ENCODE measurements around the gene OR10H5.

OR10H5 gene

DNA sequence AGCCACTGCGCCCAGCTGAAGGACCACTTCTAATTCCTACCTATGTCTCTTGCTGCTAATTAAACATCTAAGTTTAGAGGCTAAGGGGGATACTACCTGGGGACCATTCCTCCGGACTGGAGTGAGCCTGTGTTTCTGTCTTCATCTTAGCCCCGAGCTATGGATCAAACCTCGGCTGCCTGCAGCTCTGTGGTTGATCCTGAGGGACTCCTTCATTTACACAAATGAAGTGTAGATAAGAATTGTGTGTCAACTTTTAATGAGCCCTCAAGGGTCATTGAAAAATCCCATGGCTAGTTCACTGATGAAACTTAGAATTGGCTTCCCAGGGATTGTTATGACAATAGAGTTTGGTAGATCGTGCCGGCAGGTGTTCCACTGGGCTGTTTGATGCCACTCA, 59.5 kb downstream of the OR10H5 start:
- H3K9me3 ChIP-seq (ENCODE audit: control insufficient read depth, insufficient read depth, low read depth, low read length) = peaks cover 8% of the 10 kb centered on the region; the same call in 1 of the 2 replicates
- no peak overlapping the region for H3K27ac ChIP-seq (ENCODE audit: low read depth, low read length)
- H3K36me3 ChIP-seq (ENCODE audit: control insufficient read depth, insufficient read depth, low read length) = no peaks in the 10 kb centered on the region
- peaks cover 5% of the 10 kb centered on the region for H3K27me3 ChIP-seq (ENCODE audit: control insufficient read depth, insufficient read depth, low read length)
- no peak overlapping the region for H3K4me3 ChIP-seq (ENCODE audit: low read depth, low read length)
- H3K9ac ChIP-seq (ENCODE audit: low read length) = no peak overlapping the region
- H3K4me1 ChIP-seq (ENCODE audit: control insufficient read depth, insufficient read depth, low read length) = no peaks in the 10 kb centered on the region

DNA sequence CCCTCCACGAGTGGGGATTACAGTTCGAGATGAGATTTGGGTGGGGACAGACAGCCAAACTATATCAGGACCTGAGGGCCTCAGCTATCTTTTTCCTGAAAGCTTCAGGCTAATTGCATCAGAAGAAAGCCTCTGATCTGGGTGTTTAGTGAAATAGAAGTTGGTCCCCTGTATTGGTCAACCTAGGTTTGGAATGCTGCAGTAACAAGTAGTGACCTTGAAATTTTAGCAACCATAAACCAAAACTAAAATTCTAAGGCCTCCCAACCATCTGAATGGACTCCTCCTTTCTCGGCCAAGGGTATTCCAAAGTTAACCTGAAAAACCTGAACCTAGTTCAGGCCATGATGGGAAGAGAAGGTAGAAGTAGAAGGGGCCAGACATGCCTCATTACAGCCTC, 62.9 kb downstream of the OR10H5 start:
- Histone ChIP-seq H3K27me3 (ENCODE audit: control insufficient read depth, insufficient read depth, low read length) (no peaks in the 10 kb centered on the region), H3K9ac (ENCODE audit: low read length) (no peak overlapping the region), H3K4me1 (ENCODE audit: control insufficient read depth, insufficient read depth, low read length) (no peaks in the 10 kb centered on the region), H3K4me3 (ENCODE audit: low read depth, low read length) (no peak overlapping the region), H3K36me3 (ENCODE audit: control insufficient read depth, insufficient read depth, low read length) (no peaks in the 10 kb centered on the region), H3K27ac (ENCODE audit: low read depth, low read length) (no peak overlapping the region), H3K9me3 (ENCODE audit: control insufficient read depth, insufficient read depth, low read depth, low read length) (peaks cover 11% of the 10 kb centered on the region)

All from HUES6 (cell line).